NCI-H1930 (cell line): ENCODE measurements around the gene ZNF284.
"Not testable (repeated sequence)": the region's sequence is repeated elsewhere in the genome, so short reads cannot be mapped to it uniquely, and the experiment has no call there.

Source experiments
- DNase-seq, 2 experiments: peaks; one replicate each; lab custom pipeline; 2025; lab: John Stamatoyannopoulos, UW

ZNF284 gene

DNA sequence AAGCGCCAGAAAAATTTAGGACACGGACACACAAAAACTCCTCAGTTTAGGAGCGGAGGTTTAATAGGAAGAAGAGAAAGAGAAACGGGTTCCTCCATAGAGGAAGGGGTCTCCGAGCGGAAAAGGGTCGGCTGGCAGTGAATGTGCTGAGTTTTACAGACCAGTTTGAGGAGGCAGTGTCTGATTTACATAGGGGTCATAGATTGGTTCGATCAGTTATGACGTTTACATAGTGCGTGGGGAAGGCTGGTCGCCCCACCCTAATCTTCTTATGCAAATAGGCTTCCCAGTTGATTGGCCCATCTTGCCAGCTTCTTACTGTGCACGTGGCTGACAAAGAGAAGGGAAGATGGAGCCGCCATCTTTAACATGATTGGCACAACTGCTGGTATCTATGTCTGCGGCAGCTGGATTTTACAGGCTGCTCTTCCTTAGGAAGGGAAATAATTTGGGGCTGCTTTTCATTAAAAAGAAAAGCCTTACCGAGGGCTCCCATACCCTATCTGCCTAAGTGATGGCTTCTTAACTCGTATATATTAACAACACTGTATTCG lies 40.0 kb downstream of the ZNF284 start:
- peak; percentile 49 to 61 for DNase-seq

DNA sequence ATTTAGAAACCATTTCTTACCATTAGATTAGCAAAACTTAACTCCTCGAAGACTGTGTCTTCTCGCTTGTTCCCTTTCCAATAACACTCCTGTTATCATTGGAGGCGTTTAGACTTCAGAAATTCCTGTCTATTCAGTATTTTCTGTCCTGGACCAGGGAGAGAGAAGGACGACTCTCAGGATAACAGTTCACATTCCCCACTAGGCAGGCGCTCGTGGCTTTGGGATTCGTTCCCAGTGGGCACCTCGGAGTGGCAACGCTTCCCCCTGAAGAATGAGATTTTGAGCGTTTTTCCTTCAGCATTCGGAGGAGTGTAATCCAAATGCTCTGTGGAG lies 40.8 kb downstream of the ZNF284 start:
- DNase-seq, result no peak

- DNase-seq, result peak; percentile 99
Observed at GRCh38 chr19:44113138-44113783, 41.3 kb downstream of the ZNF284 start, which contains the start of gene ZNF225. Gene ZNF225 (plus strand): TSS chr19:44113399. CDS start chr19:44115828, 2,429 bp downstream.

- DNase-seq, result no peak
Observed at GRCh38 chr19:44113784-44114390, 41.9 kb downstream of the ZNF284 start.

GRCh38 chr19:44121162-44121561 lies 49.2 kb downstream of the ZNF284 start:
- not testable (repeated sequence) for DNase-seq

DNA sequence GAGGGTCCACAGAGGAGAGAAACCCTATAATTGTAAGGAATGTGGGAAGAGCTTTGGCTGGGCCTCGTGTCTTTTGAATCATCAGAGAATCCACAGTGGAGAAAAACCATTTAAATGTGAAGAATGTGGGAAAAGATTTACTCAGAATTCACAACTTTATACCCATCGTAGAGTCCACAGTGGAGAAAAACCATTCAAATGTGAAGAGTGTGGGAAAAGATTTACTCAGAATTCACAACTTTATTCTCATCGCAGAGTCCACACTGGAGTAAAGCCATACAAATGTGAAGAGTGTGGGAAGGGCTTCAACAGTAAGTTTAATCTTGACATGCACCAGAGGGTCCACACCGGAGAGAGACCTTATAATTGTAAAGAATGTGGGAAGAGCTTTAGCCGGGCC lies 60.0 kb downstream of the ZNF284 start:
- no peak for DNase-seq
